GM18499 (cell line): ENCODE results near the gene AMOTL2.

ENCODE experiments used
- ATAC-seq: cut with Tn5 transposase; IDR thresholded peaks from one replicate; pipeline ENCODE4 v1.9.1; 2021; ENCODE audit warnings: moderate number of reproducible peaks; ENCODE audit not compliant: insufficient read depth, unreplicated experiment

The AMOTL2 gene

DNA sequence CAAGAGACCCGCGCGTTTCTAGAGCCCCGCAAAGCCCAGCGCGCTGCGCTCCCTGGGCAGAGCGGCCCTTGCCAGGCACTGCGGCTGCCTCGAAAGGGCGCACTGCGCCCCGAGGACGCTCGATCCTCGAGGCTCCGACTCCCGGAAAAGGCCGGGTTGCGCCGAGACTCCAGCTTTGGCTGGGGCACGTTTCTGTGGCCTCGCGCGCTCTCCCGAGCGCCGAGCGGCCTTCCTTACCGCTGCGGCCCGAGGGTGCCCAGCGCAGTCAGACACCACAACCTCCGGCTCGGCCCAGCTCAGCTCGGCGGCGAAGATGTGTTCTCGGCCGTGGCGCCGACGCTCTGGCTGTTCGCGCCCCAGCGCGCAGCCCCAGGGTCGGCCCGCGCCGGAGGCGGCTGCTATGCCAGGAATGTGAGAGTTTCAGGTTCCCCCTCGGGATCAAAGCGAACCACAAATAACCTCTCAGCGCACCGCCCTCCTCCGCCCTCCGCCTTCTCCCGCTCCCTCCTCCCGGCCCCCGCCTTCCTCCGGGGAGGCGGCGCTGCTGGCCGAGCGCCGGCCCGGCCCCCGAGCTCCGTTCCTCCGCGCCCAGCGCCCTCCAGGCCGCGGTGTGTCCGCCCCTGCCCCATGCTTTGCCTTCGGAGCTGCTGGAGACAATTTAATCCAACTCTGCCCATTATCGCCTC is at the start of gene AMOTL2:
Gene AMOTL2, minus strand, starts transcription at position 343 of the 686 bp plus-strand sequence. CDS start 3,014 bp downstream, outside the sequence.
- no peak for ATAC-seq

DNA sequence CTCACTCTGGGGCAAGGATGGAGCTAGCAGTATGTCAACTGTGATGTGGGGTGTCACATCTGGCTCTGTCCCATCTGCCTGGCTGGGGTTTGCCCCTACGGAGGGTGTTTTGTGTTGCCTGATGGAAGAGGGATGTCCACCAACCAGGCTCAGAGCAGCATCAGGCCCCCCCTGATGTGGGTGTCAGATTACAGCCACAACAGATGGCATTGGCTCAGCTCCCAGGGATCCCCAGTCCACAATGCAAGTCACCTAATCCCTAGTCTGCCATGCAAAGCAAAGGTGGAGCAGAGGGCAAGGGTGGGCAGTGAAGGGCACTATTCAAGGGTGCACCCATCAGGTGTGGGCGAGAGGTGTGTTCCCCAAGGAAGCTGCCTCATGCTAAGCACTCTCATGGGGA is 48.9 kb upstream of the AMOTL2 start:
- no peak for ATAC-seq

DNA sequence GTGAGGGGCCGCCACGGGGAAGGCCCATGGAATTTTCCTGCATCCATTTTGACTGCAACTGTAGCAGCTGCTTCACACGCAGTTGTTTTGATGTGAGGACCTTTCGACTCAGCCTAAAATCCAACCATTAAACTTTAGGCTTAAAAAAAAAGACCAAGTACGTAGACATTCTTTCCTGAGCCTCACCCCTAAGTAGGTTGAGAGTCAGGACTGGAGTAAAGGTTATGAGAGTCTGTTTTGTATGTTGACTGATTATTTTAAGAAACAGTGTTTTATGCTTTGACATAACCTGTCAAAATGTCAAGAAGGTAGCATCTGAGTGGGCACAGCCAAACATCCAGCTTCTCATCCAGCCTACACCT is 45.7 kb upstream of the AMOTL2 start:
- no peak for ATAC-seq

DNA sequence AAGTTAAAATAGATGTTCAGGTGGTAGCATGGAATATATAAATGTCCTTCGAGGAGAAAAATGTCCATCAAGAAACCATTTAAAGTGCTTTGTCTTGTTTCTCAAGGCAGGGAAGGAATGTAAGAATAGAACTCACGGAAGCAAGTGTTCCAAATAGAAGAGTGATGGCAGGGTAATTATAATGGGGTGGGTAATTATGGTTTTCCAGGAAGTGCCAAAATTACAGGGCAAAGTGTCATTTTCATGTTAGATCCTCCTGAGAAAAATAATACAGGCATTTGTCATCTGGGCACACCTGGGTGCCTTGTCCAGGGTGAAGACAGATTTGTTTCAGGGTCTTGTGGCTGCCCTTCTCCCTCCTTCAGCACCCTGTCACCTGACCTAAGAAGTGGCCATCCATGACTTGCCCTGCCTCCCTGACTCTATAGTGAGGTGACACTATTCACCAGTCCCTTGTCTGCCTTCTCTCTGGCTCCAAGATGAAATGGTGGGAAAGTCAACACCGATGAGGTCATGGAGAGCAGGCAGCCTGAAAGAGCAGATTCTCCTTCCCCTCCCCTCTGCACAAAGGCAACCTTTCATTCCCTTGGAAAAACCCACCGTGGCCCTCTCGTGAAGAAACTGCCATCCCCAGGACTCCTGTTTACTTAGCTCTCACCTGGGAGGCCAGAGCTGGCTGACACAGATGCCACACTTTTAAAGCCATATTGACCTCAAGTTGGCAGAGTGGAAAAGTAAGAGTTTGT is 45.1 kb upstream of the AMOTL2 start:
- ATAC-seq = no peak

DNA sequence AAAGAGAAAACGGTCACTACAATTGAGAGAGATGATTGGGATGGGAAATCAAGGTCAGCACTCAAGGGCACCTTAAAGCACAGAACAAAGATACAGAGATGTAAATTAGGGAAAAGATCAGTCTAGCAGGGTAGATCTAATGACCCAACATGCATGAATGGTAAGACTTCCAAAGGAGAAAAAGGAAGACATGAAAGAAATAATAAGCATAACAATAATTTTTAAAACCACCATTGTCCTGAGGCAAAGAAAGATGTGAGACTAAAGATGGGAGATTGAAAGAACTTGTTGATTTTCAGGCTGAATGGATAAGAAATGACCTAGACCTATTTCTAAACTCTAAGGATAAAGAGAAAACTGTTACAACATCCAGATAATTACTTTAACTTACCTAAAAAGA is 34.8 kb upstream of the AMOTL2 start:
- no peak for ATAC-seq

DNA sequence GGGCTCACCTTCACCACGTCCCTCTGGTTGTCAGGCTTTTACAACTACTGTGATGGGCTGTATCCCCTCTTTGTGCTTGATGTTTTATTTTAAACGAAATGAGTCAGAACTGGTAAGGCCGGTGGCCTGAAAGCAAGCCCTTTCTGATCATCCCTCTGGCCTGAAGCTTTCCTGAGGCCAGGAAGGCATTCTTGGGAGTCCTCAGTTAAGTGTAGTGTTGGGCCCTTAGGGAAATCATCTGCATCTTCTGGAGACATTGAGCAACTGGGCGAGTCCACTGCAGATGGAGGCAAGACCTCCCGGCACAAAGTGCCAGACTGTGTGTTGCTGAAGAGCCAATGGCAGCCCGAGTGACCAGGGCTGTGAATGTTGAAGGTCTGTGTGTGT is 33.0 kb upstream of the AMOTL2 start:
- ATAC-seq = no peak

DNA sequence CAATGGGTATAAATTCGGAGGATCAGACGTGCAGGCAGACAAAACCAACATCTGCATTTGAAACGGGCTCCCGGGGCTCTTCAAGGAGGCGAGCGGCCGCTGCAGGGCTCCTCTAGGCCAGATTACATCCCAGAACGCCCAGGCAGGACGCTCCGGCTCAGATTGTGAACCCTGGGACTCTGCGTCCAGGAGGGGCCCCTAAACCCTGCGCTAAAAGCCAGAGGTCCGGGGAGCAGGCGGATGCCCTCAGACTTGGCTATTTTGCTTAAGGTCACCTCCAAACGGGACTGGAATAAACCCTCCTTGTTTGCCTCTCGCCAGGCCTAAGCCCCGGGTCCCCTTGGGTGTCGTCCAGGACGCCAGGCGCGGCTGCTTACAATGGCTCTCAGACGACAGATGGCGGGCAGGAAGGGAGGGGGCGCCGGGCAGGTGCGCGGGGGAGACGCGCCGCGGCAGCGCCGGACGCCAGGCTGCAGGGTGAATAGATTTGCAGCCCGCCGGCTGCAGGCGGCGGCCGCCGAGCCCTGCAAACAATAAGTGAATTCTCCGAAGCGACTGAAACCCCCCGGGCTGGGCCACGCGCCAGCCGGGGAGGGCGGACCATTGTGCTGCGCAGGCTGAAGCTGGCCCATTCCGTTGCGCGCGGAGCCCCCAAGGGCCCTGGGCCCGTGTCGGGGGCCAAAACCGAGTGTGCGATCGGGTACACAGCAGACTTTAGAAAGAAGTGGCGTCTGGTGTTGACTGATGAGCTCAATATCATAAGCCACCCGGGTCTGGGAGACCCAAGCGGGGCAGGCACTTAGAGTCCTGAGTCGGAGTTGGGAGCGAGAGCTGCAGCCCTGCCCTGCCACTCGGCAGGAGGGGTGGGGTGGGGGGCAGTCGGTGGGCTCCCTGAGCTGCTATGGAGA is 32.3 kb upstream of the AMOTL2 start:
- no peak for ATAC-seq

DNA sequence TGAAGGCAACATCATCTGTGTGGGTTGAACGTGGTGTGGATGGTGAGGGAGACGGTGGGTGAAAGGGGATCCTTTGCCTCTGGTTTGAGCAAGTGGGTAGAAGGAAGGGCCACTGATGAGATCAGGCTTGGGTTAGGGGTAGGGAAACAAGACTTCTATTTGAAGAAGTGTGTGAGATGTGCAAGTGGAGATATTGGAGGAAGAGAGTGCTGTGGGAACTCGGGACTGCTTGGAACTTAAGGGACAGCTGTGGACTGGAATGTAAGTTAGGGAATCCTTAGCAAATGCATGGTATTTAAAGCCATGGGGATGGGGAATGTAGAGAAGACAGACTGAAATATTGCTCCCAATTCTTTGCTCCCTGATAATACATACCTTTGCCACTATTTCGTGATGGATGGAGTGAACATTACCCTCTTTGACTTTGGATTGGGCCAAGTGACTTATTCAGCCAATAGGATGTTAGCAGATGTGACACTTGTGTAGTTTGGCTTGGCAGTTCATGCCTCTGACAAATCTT is 30.2 kb upstream of the AMOTL2 start:
- no peak for ATAC-seq

DNA sequence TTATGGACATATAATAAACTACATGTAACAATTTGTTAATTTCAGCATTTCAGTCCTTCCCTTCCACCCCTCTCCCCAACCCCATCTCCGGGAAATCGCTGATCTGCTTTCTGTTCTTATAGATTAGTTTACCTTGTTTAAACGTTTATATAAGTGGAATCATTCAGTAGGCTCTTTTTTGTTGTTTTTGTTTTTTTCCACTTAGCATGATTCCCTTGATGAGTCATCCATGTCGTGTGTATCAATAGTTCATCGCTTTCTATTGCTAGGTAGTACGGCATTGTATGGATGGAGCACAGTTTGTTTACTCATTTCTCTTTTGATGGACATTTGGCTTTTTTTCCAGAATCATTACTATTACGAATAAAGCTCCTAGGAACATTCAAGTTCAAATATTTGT is 23.5 kb upstream of the AMOTL2 start:
- ATAC-seq = no peak

DNA sequence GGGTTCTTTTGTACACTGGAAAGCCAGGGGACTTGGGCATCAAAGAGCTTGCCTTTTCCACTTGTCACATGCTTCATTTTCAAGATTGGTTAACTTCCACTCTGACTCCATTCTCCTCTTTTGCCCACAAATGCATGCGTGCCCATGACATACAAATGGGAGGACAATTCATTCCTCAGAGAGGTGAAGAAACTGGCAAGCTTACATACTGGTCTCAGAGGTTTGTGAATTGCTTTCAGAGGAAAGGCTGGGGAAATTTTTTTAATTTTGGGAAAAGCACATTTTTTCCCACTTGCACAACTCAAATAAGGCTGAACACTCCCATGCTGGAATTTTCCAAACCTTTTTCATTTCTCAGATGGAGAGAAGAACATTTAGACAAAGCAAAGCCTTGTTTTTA is 20.9 kb upstream of the AMOTL2 start:
- ATAC-seq = no peak

DNA sequence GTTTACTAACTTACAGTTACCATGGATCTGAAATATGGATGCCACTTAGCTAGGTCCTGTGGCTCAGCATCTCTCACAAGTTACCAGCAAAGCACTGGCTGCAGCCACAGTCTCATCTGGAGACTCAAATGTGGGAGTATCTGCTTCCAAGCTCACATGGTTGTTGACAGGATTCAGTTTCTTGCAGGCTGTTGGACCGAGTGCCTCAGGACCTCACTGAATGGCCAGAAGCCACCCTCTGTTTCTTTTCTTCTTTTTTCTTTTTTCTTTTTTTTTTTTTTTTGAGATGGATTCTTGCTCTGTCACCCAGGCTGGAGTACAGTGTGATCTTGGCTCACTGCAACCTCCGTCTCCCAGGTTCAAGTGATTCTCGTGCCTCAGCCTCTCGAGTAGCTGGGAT is 20.1 kb upstream of the AMOTL2 start:
- no peak for ATAC-seq

DNA sequence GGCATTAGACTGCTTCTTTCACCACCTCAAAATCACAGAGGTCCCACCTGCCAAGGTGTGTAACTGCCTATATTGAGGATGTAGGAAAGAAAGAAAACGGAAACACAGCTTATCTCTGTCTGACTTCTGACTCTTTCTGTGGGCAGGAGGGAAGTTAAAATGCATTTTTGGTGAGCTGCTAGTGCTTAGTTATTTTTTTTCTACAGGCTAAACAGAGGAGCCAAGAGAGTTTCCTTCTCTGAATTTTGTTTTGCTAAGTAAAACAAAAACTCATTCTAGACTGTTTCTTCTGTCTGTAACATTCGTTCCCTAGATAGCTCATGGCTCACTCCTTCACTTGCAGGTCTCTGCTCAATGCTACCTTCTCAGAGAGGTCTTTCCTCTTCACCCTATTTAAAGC is 18.8 kb upstream of the AMOTL2 start:
- ATAC-seq = no peak

DNA sequence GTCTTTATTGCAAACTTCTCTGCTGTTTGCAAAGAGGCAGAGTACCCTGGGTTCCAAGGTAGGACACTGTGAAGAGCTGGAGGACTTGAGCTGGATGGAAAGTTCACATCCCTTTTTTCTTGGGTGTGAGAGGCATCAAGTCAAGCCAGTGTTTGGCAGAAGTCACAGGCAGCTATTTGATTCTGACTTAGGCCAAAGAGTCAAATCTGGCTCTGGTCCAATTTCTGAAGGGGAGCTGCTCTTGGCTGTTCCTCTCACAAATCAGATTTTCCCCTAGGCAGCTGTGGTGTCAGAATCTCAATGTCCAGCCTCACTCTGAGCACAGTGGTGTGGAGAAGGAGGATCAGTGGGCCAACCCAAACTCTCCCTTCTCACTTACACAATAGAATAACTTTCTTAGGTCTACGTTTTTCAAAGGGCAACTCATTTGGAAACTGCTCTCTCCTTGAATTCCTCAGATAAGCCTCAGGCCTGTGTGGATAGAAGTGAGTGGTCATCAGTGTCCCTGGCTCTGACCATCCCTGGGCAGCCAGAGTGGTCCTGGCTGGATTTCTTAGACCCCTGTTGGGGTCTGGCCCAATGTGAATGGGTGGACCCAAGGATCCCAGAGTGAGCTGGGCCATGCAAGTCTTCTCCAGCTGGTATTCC is 18.2 kb upstream of the AMOTL2 start:
- no peak for ATAC-seq

DNA sequence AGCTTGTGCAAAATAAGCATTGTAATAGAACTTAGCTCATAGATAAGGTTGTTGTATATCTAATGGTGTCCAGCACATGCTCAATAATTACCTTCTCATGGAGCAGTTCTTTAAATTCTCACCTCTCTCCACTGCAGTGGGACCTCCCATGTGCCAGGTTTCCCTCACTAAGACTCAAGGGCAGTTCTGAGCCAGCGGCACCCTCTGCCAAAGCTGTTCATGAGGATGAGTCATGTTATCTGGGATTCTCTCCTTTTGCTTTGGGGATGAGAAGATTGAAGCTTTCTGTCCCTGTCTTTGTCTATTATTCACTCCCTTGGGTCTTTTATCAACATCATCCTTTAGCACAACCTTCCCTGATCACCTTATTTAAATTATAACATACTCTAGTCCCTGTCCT is 15.6 kb upstream of the AMOTL2 start:
- ATAC-seq = no peak

DNA sequence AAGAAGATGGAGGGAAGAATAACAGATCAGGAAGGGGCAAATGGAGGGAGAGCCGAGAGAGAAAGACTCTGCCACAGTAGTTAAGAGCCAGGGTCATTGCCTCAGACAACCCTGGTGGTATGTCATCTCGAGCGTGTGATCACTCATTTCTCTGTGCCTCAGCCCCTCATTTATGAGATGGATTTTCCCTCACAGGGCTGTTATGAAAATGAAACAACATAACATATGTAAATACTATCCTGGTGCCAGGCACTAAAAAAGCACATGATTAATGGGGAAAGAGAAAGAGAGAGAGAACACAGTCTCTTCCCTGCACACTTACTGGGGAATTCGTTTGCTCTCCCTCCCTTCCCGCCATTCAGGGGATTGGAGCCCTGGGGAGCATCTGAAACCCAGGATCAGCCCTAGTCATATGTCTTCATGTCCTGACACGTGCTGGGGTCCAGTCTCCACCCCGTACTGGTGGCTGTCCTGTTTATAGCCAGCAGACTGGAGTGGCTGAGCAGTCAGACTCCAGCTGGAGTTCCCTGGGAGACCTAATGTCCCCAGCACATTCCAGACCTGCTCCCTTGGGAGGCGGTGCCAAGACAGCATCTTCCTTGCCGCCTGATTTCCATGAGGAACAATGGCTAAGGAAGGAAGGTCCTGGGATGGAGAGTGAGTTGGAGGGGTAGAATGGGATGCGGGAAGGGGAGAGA is 14.7 kb upstream of the AMOTL2 start:
- ATAC-seq = no peak

DNA sequence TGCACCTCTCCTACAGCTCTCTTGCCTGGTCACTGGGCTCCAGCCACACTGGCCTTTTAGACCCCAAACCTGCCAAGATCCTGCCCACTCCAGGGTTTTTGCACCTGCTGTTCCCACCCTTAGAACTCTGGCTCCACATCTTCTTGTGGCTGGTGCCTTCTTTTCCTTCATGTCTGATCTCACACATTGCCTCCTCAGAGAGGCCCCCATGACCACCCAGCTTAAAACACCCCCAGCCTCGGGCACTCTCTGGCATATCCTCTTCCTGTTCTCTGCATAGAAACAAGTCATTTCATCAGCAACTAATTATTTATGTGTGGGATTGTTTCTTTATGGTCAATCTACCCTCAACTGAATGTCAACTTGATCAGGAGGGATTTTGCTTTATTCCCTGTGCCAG is 14.0 kb upstream of the AMOTL2 start:
- ATAC-seq = no peak

DNA sequence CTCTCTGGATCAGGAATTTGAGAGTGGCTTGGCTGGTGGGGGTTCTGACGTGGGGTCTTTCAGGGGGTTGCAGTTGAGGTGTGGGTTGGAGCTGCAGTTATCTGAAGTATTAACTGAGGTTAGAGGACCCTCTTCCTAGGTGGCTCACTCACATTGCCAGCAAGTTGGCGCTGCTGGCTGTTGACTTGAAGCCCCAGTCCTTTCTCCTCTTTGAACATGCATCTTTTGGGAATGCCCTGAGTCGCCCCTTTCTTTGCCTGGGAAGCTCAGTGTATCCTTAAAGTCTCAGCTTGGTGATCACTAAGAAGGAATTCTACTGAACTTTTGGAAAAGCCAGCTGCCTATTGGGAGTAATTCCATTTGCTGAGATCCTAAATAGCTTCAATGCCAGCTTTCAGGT is 13.0 kb upstream of the AMOTL2 start:
- ATAC-seq = no peak

DNA sequence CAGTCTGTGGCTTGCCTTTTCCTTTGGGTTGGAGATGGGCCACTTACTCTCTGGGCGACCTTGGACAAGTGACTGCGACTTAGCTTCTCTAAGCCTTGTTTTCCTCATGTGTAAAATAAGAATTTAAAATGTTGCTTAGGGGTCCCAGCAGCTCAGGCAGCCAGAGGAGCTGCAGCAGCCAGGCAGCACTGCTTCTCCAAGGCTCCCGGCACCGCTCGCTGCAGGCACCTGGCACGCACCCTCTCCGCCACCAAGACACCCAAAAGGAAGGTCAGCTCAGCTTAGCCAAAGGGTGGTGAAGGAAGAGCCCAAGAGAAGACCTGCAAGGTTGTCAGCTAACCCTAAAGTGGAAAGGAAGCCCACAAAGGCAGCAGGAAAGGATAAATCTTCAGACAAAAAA is 10.7 kb upstream of the AMOTL2 start:
- ATAC-seq = no peak

DNA sequence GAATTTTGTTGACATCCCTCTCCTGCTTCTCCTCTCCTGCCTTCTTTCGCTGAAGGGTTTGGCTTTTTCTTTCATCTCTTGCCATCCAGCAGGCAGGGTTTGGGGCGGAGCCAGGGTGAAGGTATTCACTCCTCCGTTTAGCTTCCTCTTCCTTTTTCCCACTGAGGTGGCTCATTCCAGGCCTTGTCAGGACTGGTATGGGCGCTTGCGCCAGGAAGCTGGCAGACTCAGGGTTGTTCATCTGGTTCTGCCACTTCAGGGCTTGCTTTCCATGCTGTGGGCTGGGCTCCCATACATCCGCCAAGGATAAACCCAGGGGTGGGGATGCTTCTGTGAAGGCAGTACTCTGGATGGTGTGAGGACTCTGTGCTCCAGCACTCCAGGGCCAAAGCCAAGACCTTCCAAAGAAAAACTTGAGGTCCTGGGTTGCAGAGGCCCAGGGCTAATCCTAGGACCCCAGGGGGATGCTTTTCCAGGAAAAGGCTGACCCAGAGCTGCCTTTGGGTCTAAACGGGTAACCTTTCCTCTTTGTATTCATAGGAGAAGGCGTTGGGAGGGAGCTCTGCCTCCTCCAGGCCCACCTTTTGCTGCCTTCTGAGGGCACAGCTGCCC is 7.7 kb upstream of the AMOTL2 start:
- ATAC-seq = no peak
